LNCAP (cell line): Measurements from ENCODE around the gene GCH1.

ENCODE experiments used
- CTCF ChIP-seq: fragments of 450-650 bp; IDR thresholded peaks from 2 replicates; pipeline ENCODE4 v1.5.1; 2017; ENCODE audit warnings: mild to moderate bottlenecking

GCH1 gene

GRCh38 chr14:54889919-54890318, 12.7 kb downstream of the GCH1 start:
- TF ChIP-seq CTCF = no peak

- no peak for TF ChIP-seq CTCF
Observed at GRCh38 chr14:54882521-54882920, 20.1 kb downstream of the GCH1 start.

- TF ChIP-seq CTCF = no peak
Observed at GRCh38 chr14:54881761-54882401, 20.7 kb downstream of the GCH1 start.

GRCh38 chr14:54881235-54881760, 21.3 kb downstream of the GCH1 start:
- TF ChIP-seq CTCF = no peak

GRCh38 chr14:54877703-54878021, 25.0 kb downstream of the GCH1 start:
- TF ChIP-seq CTCF = no peak

GRCh38 chr14:54877015-54877702, 25.5 kb downstream of the GCH1 start:
- TF ChIP-seq CTCF = no peak

- TF ChIP-seq CTCF = no peak
Observed at GRCh38 chr14:54867011-54867410, 35.6 kb downstream of the GCH1 start.
